GM12878 (cell line): ENCODE data around the gene MRGPRF. TPM values are rescaled to one million over a fixed set of nuclear protein-coding genes. Genes with fewer than 3 reads are reported as not detected.

Source experiments
- ATAC-seq: fragments of 200-7000 bp; cut with Tn5 transposase; 3 replicates; pipeline ENCODE4 v1.9.1; 2020; ENCODE audit warnings: mild to moderate bottlenecking, moderate library complexity
- BruUV-seq: library from RNA; stranded (reverse); fragments of 400-500 nt; replicated peaks from 2 replicates; lab custom pipeline; 2021; lab: Mats Ljungman, UMichigan
- CTCF ChIA-PET: fragments of 300-600 bp; sonication (Branson Sonifier 250); formaldehyde crosslinking; extraction: SDS; loops from one replicate; lab custom pipeline; 2021; ENCODE audit warnings: inconsistent platforms; lab: Yijun Ruan, JAX
- POLR2A ChIA-PET: fragments of 350-600 bp; formaldehyde crosslinking; extraction: SDS; loops from one replicate; lab custom pipeline; 2021; ENCODE audit warnings: inconsistent platforms; lab: Charles Lee
- RAD21 ChIA-PET: fragments of 300-600 bp; sonication (Branson Sonifier 250); formaldehyde crosslinking; loops from one replicate; lab custom pipeline; 2023; ENCODE audit warnings: antibody characterized with exemption; ENCODE audit not compliant: unreplicated experiment; lab: Charles Lee
- SMC1A ChIA-PET: fragments of 300-600 bp; sonication (Branson Sonifier 250); formaldehyde crosslinking; loops from one replicate; lab custom pipeline; 2023; ENCODE audit not compliant: unreplicated experiment, uncharacterized antibody; lab: Charles Lee
- DNase-seq: peaks from one replicate; pipeline ENCODE4 v3.0.0-alpha.2; 2011; ENCODE audit warnings: low read depth, low spot score
- FAIRE-seq: peaks from 3 replicates; lab custom pipeline; 2011; peaks lifted over from hg19 to GRCh38; lab: Jason Lieb, UNC
- H2AFZ ChIP-seq: 2 replicates; pipeline ENCODE4 v1.6.0; 2011; ENCODE audit warnings: low read depth, low read length, control low read depth; ENCODE audit not compliant: control insufficient read depth
- H3K27ac ChIP-seq: 2 replicates; pipeline ENCODE4 v1.5.1; 2011; ENCODE audit warnings: control low read depth; ENCODE audit not compliant: control insufficient read depth, insufficient read depth
- H3K27me3 ChIP-seq, 2 experiments: replicated peaks in 1 of 2; 2 replicates each; pipeline versions ENCODE4 v1.6.0 to v1.6.1; 2011; ENCODE audit warnings: low read length in 1 of 2; ENCODE audit not compliant: control insufficient read depth in 2 of 2, insufficient read depth in 2 of 2
- H3K36me3 ChIP-seq, 2 experiments: 2 replicates each; pipeline ENCODE4 v1.5.1; 2011; ENCODE audit warnings: low read length in 1 of 2; ENCODE audit not compliant: control insufficient read depth in 2 of 2, insufficient read depth in 2 of 2
- H3K4me1 ChIP-seq: 2 replicates; pipeline ENCODE4 v1.6.1; 2011; ENCODE audit warnings: mild to moderate bottlenecking, low read length, moderate library complexity, mixed read lengths; ENCODE audit not compliant: control insufficient read depth, insufficient read depth
- H3K4me2 ChIP-seq: 2 replicates; pipeline ENCODE4 v1.6.0; 2011; ENCODE audit warnings: control low read depth; ENCODE audit not compliant: control insufficient read depth, insufficient read depth
- H3K4me3 ChIP-seq: fragments of 200-600 bp; sonication (generic); 2 replicates; pipeline ENCODE4 v1.5.1; 2016
- H3K79me2 ChIP-seq: 2 replicates; pipeline ENCODE4 v1.6.0; 2011; ENCODE audit warnings: low read length; ENCODE audit not compliant: control insufficient read depth, insufficient read depth
- H3K9ac ChIP-seq: 2 replicates; pipeline ENCODE4 v1.8.0; 2011; ENCODE audit warnings: low read length, control low read depth, mixed read lengths; ENCODE audit not compliant: control insufficient read depth, insufficient read depth
- H3K9me3 ChIP-seq: replicated peaks from 3 replicates; pipeline ENCODE4 v1.5.1; 2011; ENCODE audit warnings: mild to moderate bottlenecking, low read length; ENCODE audit not compliant: control insufficient read depth, insufficient read depth
- H4K20me1 ChIP-seq: 2 replicates; pipeline ENCODE4 v1.6.0; 2011; ENCODE audit not compliant: control insufficient read depth, insufficient read depth
- ATF3 ChIP-seq: IDR thresholded peaks from 2 replicates; pipeline ENCODE4 v1.6.1; 2011; ENCODE audit warnings: low read depth, mild to moderate bottlenecking, low read length, moderate library complexity, borderline replicate concordance; ENCODE audit errors: extremely low read depth
- BACH1 ChIP-seq: fragments of 450-650 bp; IDR thresholded peaks from 2 replicates; pipeline ENCODE4 v1.6.1; 2017; ENCODE audit warnings: mild to moderate bottlenecking, borderline replicate concordance
- CUX1 ChIP-seq: IDR thresholded peaks from 2 replicates; pipeline ENCODE4 v1.6.1; 2012; ENCODE audit warnings: improper control_type of control experiment, low read depth, low read length; ENCODE audit not compliant: insufficient replicate concordance
- NFIC ChIP-seq: IDR thresholded peaks from 2 replicates; pipeline ENCODE4 v1.6.1; 2012; ENCODE audit warnings: low read depth, mild to moderate bottlenecking, inconsistent platforms, low read length, moderate library complexity
- NFYB ChIP-seq: IDR thresholded peaks from 2 replicates; pipeline ENCODE4 v1.6.1; 2011; ENCODE audit warnings: low read depth, mild to moderate bottlenecking, low read length, improper control_type of control experiment, moderate library complexity; ENCODE audit not compliant: insufficient read depth
- NR2C2 ChIP-seq: IDR thresholded peaks from 2 replicates; pipeline ENCODE4 v1.6.1; 2011; ENCODE audit warnings: borderline replicate concordance, low read depth; ENCODE audit not compliant: control insufficient read depth, insufficient read length
- NR2F1 ChIP-seq: fragments of 450-650 bp; conservative IDR thresholded peaks from 2 replicates; pipeline ENCODE4 v1.6.1; 2017; ENCODE audit warnings: mild to moderate bottlenecking
- PBX3 ChIP-seq: IDR thresholded peaks from 2 replicates; pipeline ENCODE4 v1.6.1; 2011; ENCODE audit warnings: mild to moderate bottlenecking, low read depth, low read length, moderate library complexity; ENCODE audit not compliant: insufficient replicate concordance
- YBX1 ChIP-seq: fragments of 450-650 bp; IDR thresholded peaks from 2 replicates; pipeline ENCODE4 v1.6.1; 2016; ENCODE audit warnings: antibody characterized with exemption
- ZNF207 ChIP-seq: fragments of 450-650 bp; IDR thresholded peaks from 2 replicates; pipeline ENCODE4 v1.6.1; 2014; ENCODE audit warnings: antibody characterized with exemption, mild to moderate bottlenecking, borderline replicate concordance
- WGBS: methylation state at CpG from one replicate; pipeline ENCODE4 v1.1.6; 2016; ENCODE audit warnings: low lambda C conversion rate; ENCODE audit not compliant: insufficient replicate concordance, insufficient coverage; ENCODE audit errors: missing lambda C conversion rate; 5-methylcytosine and 5-hydroxymethylcytosine counted together
- in situ Hi-C: fragments of 300-500 bp; cut with MboI; formaldehyde crosslinking; loops from 9 replicates; pipeline ENCODE4 v1.14.3; 2018; ENCODE audit warnings: mixed read lengths
- intact Hi-C: fragments of 100-400 bp; cut with micrococcal nuclease; formaldehyde crosslinking; loops from one replicate; pipeline ENCODE4 v1.14.2; 2022; ENCODE audit not compliant: unreplicated experiment
- polyA plus RNA-seq, 11 experiments: library from polyadenylated mRNA; depleted of rRNA in 4 of 11; unstranded in 6 of 11; stranded (reverse) in 5 of 11; fragments of >200 nt; fragmentation: Nextera tagmentation in 4 of 11; fragmentation: Illumina TruSeq in 1 of 11; extraction: Ambion mirVana in 4 of 11; extraction: Trizol in 1 of 11; gene quantifications; 1 replicate in 1 of 11; 2 replicates in 10 of 11; pipeline versions ENCODE4 v1.2.1 to v1.2.3, GENCODE V29; 2011 to 2016; ENCODE audit warnings: inconsistent platforms in 2 of 11, missing spikeins in 2 of 11, low read depth in 1 of 11
- total RNA-seq, 4 experiments: library from RNA; depleted of rRNA in 3 of 4; stranded (reverse); fragments of >200 nt in 3 of 4; fragmentation: Illumina TruSeq in 1 of 4; extraction: Trizol in 1 of 4; gene quantifications; 2 replicates each; pipeline versions ENCODE4 v1.2.1 to v1.2.3, GENCODE V29; 2013 to 2021

Gene MRGPRF
- total and polyA plus RNA-seq, 10 of the 15 experiments (the other 5 are each of a cell fraction or from before 2014, with no cell fraction given): not detected

GRCh38 chr11:69007975-69008381 is 5.1 kb downstream of the MRGPRF start:
- BruUV-seq: no TSS peak
- Histone ChIP-seq H3K9ac (no peak overlapping the region), H3K36me3 (no peaks in the 10 kb centered on the region), H3K4me2 (no peak overlapping the region), H3K9me3 (no peaks in the 10 kb centered on the region), H2AFZ (no peak overlapping the region), H4K20me1 (no peaks in the 10 kb centered on the region), H3K27me3 (peaks cover 4 to 5% of the 10 kb centered on the region in 2 experiments; a peak in 3 of 4 replicates)
- in situ Hi-C loops: no loop called here
- no peak for DNase-seq
- ChIA-PET RAD21 (no interaction called here), POLR2A (no interaction called here), CTCF (interaction anchor here (0.9 kb wide), 1 partner anchor 36 kb away, joined by 3 read pairs; no protein-coding TSS in a partner anchor)
- no peak for FAIRE-seq
- ATAC-seq: no peak
- intact Hi-C loops: no loop called here
- TF ChIP-seq NR2C2 (no peak), BACH1 (no peak), ZNF207 (no peak), NR2F1 (no peak), PBX3 (no peak)
- TF ChIP-seq, all 136 proteins: peak for 0
- no peak overlapping the region for H3K4me3 ChIP-seq
- SMC1A ChIA-PET: no interaction called here
- 43% methylated on average over 7 of the region's 8 CpGs for WGBS
- no peaks in the 10 kb centered on the region for H3K79me2 ChIP-seq
- H3K4me1 ChIP-seq: no peaks in the 10 kb centered on the region; the same call in 1 of the 2 replicates
- H3K27ac ChIP-seq: no peak overlapping the region

- Histone ChIP-seq H3K4me3 (no peak overlapping the region), H3K9me3 (no peaks in the 10 kb centered on the region), H3K79me2 (no peaks in the 10 kb centered on the region), H3K27me3 (peaks cover 3 to 4% of the 10 kb centered on the region in 2 experiments; a peak in 3 of 4 replicates), H3K9ac (no peak overlapping the region), H2AFZ (no peak overlapping the region), H3K4me2 (no peak overlapping the region), H3K36me3 (no peaks in the 10 kb centered on the region), H3K27ac (no peak overlapping the region), H3K4me1 (no peaks in the 10 kb centered on the region; the same call in 1 of the 2 replicates), H4K20me1 (no peaks in the 10 kb centered on the region)
- no peak for FAIRE-seq
- 68% methylated on average over 12 of the region's 12 CpGs for WGBS
- in situ Hi-C loops: no loop called here
- ChIA-PET SMC1A (no interaction called here), RAD21 (no interaction called here), POLR2A (no interaction called here), CTCF (no interaction called here)
- ATAC-seq: no peak
- no TSS peak for BruUV-seq
- intact Hi-C loops: no loop called here
- no peak for DNase-seq
- TF ChIP-seq YBX1: no peak
- TF ChIP-seq NFYB: no peak
- TF ChIP-seq CUX1: no peak
- no peak for TF ChIP-seq BACH1
- no peak for TF ChIP-seq NFIC
- TF ChIP-seq ATF3: no peak
These were observed 6.2 kb downstream of the MRGPRF start for GRCh38 chr11:69006816-69007215.
